Stimulated activated CD4-positive, alpha-beta T cell treated with anti-CD3 and anti-CD28 coated beads, Interleukin-12 subunit alpha, Interleukin-12 subunit beta, amount 100 ng/mL, for 48 hours (primary cell): ENCODE measurements around the gene DARS1.
"Not testable (repeated sequence)": the region's sequence is repeated elsewhere in the genome, so short reads cannot be mapped to it uniquely, and the experiment has no call there.

Experiments
- DNase-seq, 3 donors: peaks; one replicate each; pipeline ENCODE4 v3.0.0-alpha.2; 2020; ENCODE audit warnings: low read depth in 2 of 3, low spot score in 1 of 3

DARS1 gene

DNA sequence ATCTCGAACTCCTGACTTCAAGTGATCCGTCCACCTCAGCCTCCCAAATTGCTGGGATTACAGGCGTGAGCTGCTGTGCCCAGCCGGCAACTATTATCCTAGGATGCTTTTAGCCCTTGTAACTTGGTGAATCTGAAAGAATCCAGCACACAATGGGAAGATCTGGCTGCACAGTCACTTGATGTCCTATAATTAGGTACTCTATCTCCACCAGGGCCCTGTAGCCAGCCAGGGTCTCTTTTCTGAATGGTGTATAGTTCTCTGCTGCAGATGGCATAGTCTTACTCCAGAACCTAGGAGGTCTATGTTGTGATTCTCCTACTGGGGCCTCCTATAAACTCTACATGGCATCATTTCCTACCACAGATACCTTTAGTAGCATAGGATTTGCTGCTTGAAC lies 95.3 kb downstream of the DARS1 start:
- DNase-seq, result no peak

DNA sequence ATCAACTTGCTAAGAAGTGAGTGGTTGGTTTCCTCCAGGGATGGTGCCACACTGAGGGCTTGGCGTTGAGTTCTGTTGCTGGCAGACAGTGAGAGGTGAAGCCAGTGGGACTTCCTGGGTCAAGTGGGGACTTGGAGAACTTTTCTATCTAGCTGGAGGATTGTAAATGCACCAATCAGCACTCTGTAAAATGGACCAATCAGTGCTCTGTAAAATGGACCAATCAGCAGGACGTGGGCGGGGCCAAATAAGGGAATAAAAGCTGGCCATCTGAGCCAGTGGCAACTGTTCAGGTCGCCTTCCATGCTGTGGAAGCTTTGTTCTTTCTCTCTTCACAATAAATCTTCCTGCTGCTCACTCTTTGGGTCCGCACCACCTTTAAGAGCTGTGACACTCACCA lies 96.8 kb downstream of the DARS1 start:
- not testable (repeated sequence) for DNase-seq

DNA sequence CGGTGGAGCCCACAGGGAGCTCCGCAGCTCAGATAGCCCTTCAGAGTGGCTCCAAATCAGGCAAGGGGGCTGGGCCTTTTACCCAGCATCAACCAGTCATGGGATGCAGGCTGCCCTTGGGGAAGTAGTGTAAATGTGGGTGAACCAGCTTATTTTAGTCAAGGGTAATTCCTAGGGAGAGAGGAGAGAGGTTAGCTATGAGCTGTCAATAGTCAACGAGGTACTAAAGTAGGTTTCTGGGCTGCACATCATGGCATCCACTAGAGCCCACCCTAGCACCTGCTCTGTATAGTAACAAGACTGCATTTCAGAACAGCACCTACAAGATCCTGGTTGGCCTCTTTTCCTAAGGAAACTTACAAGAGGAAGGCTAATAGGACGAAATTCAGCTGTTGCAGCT lies 99.7 kb downstream of the DARS1 start:
- no peak for DNase-seq

DNA sequence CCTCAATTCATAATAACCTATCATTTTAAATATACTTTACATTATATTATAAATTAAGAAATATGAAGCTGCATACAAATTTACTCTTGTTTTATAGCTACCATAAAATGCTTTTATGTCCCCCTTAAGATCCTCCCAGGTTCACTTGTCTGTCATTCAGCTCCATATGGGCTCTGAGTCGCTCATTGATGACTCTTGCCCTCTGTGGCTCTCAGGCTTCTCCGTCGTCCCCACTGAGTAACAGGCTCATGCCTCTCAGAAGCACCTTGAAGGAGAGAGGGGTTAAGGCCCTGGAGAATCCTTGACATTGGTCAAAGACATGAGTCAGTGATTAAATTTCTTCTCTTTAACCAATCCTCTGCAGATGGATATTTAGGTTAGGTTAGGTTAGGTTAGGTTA lies 103.0 kb downstream of the DARS1 start:
- DNase-seq, result no peak

DNA sequence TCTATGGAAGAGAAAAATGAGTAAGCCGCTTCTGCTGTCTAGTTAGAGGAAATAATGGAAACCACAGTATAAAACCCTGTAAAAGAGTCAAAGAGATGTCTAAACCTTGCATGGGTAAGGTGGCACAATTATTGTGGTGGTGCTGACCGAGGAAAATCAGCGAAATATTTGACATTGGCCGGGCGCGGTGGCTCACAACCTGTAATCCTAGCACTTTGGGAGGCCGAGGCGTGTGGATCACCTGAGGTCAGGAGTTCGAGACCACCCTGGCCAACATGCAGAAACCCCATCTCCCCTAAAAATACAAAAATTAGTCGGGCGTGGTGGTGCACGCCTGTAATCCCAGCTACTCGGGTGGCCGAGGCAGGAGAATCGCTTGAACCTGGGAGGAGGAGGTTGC lies 108.7 kb downstream of the DARS1 start:
- DNase-seq, result not testable (repeated sequence)

GRCh38 chr2:135876066-135876711 lies 109.2 kb downstream of the DARS1 start, which contains the start of gene MCM6:
TSS of gene MCM6 (minus strand) at chr2:135876443. CDS start at chr2:135876365, 78 bp downstream.
- DNase-seq, result peak; percentile 99

- peak; percentile 55 to 72 (median 68) for DNase-seq
Measured at GRCh38 chr2:135875491-135876065, 109.8 kb downstream of the DARS1 start.

- no peak for DNase-seq
Measured at GRCh38 chr2:135874777-135875365, 110.6 kb downstream of the DARS1 start.

DNA sequence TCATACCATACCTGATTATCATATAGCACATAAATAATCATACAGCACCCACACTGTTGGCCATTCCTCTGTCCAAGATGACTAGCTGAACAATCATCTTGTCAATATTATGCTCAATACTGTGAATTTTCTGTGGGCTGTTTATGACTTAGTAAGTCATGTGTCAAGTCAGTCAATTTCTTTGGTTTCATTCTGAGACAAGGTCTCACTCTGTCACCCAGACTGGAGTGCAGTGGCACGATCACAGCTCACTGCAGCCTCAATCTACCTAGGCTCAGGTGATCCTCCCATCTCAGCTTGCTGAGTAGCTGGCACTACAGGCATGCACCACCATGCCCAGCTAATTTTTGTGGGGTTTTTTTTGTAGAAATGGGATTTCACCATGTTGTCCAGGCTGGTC lies 114.9 kb downstream of the DARS1 start:
- no peak for DNase-seq

- DNase-seq, result no peak
Measured at GRCh38 chr2:135863233-135863632, 122.2 kb downstream of the DARS1 start.

DNA sequence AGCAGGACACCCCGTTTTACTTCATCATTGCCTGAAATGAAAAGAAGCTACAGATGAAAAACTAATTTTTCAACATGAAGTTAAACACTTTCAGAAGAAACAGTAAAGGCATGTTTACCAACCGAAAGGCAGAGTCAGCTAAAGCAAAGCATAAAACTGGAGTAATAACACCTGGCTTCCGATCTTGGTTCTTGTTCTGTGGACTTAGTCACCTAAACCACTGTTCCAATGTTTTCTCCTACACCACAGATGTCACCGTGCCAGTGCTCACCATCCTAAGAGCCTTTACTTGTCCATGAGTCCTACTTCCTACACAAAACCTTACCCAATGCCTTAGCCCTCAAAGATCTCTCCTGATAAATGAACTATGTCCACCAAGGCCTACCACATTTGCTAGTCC lies 122.7 kb downstream of the DARS1 start:
- no peak for DNase-seq
